ENCODE results near the gene SDC4. TPM values are rescaled to one million over a fixed set of nuclear protein-coding genes. Genes with fewer than 3 reads are reported as not detected.

SDC4 gene
- total and polyA plus RNA-seq, 7 donors: 32.2 to 323 (median 95.2) TPM

- intact Hi-C loops (cut with DNase I): no loop called here
- no peaks in the 10 kb centered on the region for H3K9me3 ChIP-seq
Observed at GRCh38 chr20:45377269-45377668, 29.0 kb upstream of the SDC4 start.

GRCh38 chr20:45374966-45375365, 26.7 kb upstream of the SDC4 start:
- no peaks in the 10 kb centered on the region for H3K9me3 ChIP-seq
- no peak overlapping the region for H3K4me3 ChIP-seq
- 88 to 90% (median 89%) methylated on average over 14 of the region's 14 CpGs for WGBS, 3 donors
- TF ChIP-seq CTCF (IDR thresholded peaks at IDR 0.05): no peak
- intact Hi-C loops (cut with DNase I): loop anchor here (1.0 to 5.0 kb wide), 6 partner anchors 32 to 62 kb away; partner anchors contain the start of gene PIGT (in 1 of the 2)
- H3K27me3 ChIP-seq (ENCODE audit: insufficient read depth in 3 of 3, low read length in 2 of 3): no peaks in the 10 kb centered on the region
- H3K36me3 ChIP-seq (ENCODE audit: insufficient read depth in 1 of 2, low read depth in 1 of 2): peaks cover 0 to 4% of the 10 kb centered on the region in 2 donors
- ATAC-seq: no peak
- no peaks in the 10 kb centered on the region for H3K4me1 ChIP-seq
- no peak overlapping the region for H3K27ac ChIP-seq
- DNase-seq: no peak

More at GRCh38 chr20:45377269-45377668, 29.0 kb upstream of the SDC4 start:
- H3K27ac ChIP-seq: no peak overlapping the region
- ATAC-seq: no peak
- no peak for DNase-seq
- 66 to 71% (median 69%) methylated on average over 11 of the region's 11 CpGs for WGBS, 3 donors
- H3K27me3 ChIP-seq (ENCODE audit: insufficient read depth in 3 of 3, low read length in 2 of 3): no peaks in the 10 kb centered on the region
- peaks cover 0 to 4% of the 10 kb centered on the region in 2 donors for H3K36me3 ChIP-seq (ENCODE audit: insufficient read depth in 1 of 2, low read depth in 1 of 2)
- H3K4me3 ChIP-seq: no peak overlapping the region
- H3K4me1 ChIP-seq: no peaks in the 10 kb centered on the region
- TF ChIP-seq CTCF (IDR thresholded peaks at IDR 0.05): no peak

- Histone ChIP-seq H3K27ac (peak overlapping the region; percentile 57), H3K9me3 (no peaks in the 10 kb centered on the region), H3K4me1 (no peaks in the 10 kb centered on the region), H3K27me3 (ENCODE audit: insufficient read depth in 3 of 3, low read length in 2 of 3) (no peaks in the 10 kb centered on the region), H3K4me3 (peak overlapping the region; percentile 63), H3K36me3 (ENCODE audit: insufficient read depth in 1 of 2, low read depth in 1 of 2) (peaks cover 0 to 4% of the 10 kb centered on the region in 2 donors)
- no peak for DNase-seq
- intact Hi-C loops (cut with DNase I): loop anchor here (1.0 to 5.0 kb wide), 6 partner anchors 33 to 63 kb away; partner anchors contain the start of gene PIGT (in 1 of the 2)
- ATAC-seq: no peak
- no peak for TF ChIP-seq CTCF (IDR thresholded peaks at IDR 0.05)
- WGBS, 3 donors: 65 to 72% (median 69%) methylated on average over 9 of the region's 9 CpGs
Observed at GRCh38 chr20:45374101-45374467, 25.9 kb upstream of the SDC4 start.

GRCh38 chr20:45373353-45374100, 25.3 kb upstream of the SDC4 start:
- WGBS, 3 donors: 10 to 13% (median 10%) methylated on average over 33 to 38 of the region's 38 CpGs
- H3K27ac ChIP-seq: peak overlapping the region; percentile 57
- H3K9me3 ChIP-seq: no peaks in the 10 kb centered on the region
- peak; percentile 89 to 95 for DNase-seq
- peak overlapping the region; percentile 63 for H3K4me3 ChIP-seq
- peak; percentile 83 for TF ChIP-seq CTCF (IDR thresholded peaks at IDR 0.05)
- H3K4me1 ChIP-seq: no peaks in the 10 kb centered on the region
- H3K36me3 ChIP-seq (ENCODE audit: insufficient read depth in 1 of 2, low read depth in 1 of 2): peaks cover under 1 to 7% of the 10 kb centered on the region in 2 donors
- peak; percentile 86 to 94 (median 88) for ATAC-seq
- no peaks in the 10 kb centered on the region for H3K27me3 ChIP-seq (ENCODE audit: insufficient read depth in 3 of 3, low read length in 2 of 3)
- intact Hi-C loops (cut with DNase I): loop anchor here (1.0 to 5.0 kb wide), 6 partner anchors 34 to 64 kb away; partner anchors contain the start of gene PIGT (in 1 of the 2)
